Measurements from ENCODE around the gene IRF2BP2.

Gene IRF2BP2

DNA sequence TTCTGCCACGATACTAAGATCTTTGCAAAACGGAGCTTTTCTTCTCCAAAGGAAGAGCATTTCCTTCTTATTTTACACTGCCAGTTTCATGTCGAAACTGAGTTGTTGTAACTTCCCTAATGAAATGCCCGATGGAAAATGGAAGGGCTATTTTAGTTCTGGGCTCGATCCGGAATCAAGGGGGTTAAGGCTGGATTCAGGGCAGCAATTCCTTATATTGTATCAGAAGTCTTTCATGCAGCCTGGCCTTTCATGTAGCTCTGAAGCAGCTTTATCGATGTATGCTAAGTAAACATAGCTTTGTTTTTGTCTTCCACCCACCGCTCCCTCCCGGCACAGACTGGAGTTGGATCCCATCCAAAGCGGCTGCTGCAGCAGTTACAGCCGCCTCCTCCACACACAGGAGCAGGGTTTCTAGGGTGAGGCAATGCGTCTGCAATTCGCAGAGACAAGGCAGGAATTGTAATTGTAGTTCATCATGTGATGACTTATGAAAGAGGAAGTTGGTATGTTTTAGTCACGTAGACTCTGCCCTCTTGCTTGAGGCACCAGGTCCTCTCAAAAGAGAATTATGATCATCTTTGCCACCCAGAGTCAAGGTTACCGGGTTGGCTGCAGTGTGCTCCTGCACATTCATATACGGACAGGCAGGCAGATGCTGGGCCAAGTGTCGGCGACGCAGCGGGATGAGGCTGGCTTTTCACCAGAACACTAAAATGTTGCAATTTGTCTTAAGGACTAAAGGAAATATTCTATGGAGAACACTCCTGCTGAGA, 2.6 kb upstream of the IRF2BP2 start:
- peak in 2 of 4 experiments; percentile 18 to 22 for DNase-seq

DNA sequence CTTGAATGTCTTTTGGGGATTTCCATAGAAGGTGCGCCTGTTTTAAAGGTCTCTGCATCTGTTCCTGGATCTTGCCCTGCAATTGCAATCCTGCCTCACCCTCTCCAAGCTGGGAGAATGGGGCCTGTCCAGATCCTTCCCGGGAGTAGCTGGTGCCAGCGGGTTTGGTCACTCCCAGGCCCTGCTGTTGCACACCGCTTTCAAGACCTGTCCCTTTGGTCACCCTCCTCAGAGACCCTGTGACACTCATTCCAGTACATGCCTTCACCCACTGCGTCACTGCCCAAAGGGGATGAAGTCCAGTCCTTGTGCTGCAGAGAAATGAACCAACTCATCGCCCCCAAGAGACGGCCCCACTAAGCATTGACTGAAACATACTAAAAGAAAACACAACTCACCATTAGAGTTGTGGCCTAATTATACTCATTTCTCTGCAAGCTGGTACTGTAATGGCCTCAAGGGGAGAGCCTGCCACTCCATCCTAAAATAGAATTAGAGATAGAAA, 1.9 kb upstream of the IRF2BP2 start:
- no peak for DNase-seq

- DNase-seq, result peak in 2 of 4 experiments; percentile 57 to 67
These were observed 1.4 kb upstream of the IRF2BP2 start for GRCh38 chr1:234611225-234611846.

GRCh38 chr1:234610666-234611224, 767 bp upstream of the IRF2BP2 start:
- peak; percentile 73 to 80 (median 75) for DNase-seq

GRCh38 chr1:234609691-234610042, 311 bp downstream of the IRF2BP2 start:
- DNase-seq, result no peak

- DNase-seq, result peak; percentile 16 to 50 (median 45)
These were observed 877 bp downstream of the IRF2BP2 start for GRCh38 chr1:234608911-234609690.

DNA sequence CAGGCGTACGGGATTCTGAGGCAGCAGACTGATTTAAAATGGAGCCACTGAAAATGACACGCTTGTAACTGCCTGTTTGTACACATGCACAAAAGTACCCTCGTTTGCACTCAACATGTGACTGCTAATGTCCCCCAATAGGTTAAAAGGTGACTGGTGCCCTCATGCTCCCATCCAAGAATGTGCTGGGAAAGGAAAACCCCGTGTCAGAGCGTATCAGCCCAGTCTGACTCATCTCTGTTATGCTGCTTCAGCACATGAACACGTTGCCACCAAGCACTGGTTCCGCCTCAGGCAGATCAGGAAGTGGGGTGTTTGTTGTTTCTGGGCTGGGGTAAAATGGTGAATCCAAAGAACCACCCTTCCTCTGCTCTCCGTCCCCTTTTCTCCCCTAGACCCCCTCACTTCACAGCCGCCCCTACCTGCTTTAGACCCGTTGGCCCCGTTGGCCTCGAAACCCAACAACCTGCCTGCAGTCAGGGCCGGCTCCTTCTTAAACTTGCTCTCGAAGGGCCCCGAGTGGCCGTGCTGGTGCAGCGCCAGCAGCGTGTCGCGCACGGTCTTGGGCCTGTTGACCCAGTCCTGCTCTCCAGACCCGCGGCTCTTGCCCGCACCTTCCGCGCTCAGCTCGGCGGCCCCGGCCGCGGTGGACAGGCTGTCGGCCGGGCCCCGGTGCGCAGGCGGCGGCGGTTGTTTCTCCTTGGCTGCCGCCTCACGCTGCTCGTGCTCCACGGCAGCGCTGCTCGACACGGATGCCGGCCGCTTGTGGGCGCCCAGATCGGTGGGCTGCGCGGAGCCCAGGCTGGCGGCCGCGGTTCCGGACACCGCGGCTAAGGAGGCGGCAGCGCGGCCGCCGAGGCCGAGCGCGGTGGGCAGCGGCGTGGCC, 1.7 kb downstream of the IRF2BP2 start:
- DNase-seq, result peak; percentile 31 to 60 (median 47)

DNA sequence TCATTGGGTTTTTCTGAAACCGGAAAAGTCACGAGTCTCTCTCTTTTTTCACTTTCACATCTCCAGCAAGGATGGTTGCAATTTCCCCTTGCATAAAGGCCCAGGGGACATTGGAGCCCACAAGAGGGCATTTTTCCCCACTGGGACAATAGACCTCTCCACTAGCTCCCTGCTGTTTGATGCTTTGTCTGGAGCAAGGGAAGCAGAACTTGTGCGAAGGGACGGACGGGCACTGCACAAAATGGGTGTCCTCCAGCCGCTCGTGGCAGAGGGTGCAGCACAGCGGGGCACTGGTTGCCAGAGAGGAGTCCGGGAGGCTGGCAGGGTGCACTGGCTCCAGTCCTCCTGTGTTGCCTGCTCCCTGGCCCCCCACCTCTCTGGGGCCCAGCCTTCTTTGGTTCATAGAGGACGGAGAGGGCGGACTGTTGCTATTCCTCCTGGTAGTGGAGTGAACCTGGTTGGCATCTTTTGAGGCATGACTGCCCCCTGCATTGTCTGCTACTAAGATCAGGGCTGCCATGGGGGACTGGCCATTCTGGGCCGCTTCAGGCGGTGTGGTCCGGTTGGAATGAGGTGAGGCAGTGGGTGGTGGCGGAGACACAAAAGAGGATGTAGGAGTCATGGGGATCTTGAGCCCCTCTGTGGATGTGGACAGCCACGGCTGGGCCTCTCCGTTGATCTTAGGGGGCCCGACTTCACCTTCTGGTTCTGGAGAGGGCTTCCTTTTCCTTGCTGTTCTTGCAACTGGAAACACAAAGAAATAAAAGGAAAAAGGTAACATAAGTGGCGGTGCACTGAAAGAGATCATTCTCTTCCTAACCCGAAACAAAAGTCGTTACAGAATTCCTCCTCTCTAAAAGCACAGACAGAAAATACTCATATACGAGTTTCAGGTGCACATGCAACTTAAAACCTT, 2.6 kb downstream of the IRF2BP2 start:
- no peak for DNase-seq

- DNase-seq, result no peak
These were observed 3.2 kb downstream of the IRF2BP2 start for GRCh38 chr1:234606784-234607108.

- no peak for DNase-seq
These were observed 3.8 kb downstream of the IRF2BP2 start for GRCh38 chr1:234605983-234606783.

DNA sequence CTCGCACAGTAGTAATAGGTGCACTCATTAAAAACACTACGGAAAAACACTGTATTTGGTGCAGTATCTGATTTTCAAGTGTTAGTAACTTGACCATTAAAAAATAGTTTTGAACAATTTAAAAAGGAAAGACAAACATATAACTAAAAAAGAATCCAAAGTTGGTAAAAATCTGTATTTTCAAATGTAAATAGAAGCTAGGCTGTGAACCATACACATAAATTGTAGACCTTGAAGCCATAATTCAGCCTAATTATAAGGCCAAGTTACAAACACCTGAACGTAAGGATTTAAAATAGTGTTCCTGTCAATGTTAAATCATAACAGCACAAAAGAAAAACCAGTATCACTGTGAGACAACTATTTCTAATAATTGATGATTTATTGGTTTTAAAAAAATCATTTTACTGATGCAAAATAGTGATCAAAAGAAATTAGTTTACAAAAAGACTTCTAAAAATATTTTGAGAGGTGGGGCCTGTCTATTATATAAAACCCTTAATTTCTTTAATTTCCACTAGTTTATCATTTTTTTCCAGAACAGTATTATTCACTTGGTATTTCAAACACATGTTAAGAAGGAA, 4.5 kb downstream of the IRF2BP2 start:
- no peak for DNase-seq

DNA sequence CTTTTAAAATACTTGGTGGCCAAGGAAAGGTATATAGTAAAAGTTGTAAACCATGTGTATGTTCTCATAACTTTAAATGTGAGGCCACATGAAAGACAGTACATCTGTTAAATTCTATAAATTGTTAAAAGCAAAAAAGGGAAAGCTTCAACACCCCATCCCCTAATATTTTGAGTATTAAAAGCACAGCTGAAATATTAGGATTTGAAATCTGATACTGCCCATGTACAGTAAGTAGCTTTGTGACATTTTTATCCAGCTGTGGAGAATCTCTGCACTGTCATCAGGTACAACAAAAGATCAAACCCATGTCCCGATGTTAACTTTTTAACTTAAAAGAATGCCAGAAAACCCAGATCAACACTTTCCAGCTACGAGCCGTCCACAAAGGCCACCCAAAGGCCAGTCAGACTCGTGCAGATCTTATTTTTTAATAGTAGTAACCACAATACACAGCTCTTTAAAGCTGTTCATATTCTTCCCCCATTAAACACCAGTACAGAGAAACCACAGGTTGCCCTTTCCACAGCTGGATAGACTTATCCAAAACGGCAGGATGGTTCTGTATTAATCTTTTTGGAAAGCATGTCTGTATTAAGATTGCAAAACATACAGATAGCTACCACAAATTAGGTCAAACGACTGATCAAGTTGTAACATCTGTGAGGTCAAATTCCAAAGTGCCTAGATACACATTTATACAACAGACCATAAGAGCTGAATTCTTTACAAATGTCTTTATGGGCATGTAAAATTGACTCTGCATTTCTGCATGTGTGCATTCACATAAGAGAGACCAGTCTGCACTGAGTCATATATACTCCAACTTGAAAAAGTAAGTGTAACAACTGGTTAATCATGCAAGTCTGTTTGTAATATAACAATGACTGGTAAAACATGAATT, 5.2 kb downstream of the IRF2BP2 start:
- DNase-seq, result no peak

DNA sequence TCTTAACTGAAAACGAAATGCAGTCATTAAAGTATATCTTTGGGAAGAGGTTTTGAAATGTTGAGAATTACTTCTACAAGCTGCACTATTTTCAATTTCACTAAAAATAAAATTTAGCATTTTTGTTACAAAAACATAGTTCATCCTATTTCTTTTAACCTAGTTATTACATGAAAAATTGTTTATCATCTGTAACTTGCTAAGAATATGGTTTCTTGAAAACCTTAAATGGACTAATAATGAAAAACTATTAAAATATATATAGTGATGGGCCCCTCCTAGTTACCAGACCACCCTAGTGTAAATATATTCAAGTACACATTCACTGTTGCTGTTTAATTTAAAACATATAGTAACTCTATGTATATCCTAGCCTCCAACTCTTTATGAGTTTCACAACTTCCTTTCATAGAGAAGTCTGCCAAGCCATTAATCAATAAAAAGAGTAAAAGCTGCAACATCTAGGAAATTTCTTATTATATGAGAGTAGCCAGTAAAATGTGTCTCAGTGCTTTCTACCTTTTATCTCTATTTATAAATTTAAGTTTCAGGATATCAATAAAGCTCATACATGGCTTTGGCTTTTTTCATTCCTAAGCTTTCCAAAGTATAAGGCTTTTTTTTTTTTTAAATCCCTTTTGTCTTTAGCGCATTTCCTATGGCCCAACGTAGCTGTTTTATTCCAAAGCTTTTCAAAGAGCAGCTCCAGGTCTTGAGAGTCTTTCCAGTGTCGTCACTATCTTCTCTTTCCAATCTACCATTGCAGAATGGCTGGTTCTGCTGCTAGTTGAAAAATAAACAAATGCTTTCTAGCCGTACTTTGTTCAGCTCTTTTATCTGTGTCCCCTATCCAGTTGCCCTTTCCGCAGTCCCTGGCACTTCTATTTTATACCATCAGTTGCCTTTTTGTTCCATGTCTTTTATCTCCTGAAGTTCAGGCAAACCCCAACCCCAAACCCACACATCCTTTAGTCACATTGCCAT, 6.5 kb downstream of the IRF2BP2 start:
- DNase-seq, result no peak

- no peak for DNase-seq
These were observed 7.4 kb downstream of the IRF2BP2 start for GRCh38 chr1:234602334-234603220.

DNA sequence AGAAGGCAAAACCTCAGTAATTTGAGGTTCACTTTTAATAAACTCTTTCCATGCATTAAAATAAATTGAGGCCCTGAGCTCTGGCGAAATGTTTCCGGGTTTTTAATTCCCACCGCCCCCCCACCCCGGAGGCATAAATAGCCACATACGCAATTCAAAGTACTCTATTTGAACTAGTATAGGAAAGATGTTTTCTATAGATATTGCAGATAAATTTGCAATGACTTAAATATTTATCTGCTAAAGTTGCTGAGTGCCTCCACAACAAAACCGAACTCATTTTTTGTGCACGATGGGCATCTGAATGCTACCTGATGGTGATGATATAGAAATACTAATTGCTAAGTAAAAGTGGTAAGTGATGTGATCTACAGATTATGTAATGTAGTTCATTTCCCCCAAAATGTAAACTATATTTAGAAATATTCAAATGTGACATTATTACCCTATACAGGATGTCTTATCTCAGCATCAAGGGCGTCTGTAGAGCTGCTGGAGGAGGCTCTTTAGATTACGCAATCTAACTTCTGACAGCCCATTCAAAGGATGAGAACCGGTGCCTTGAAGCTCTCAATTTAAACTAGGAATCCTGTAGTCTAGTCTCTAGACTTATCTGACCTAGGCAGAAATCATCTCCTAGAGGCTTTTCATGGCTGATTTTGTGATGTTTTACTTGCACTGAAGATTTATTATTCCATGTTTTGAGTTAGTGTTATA, 8.5 kb downstream of the IRF2BP2 start:
- DNase-seq, result no peak

Data from activated CD4-positive, CD25-positive, alpha-beta regulatory T cell (primary cell).